Hematopoietic multipotent progenitor cell treated with erythropoietin and hydrocortisone succinate and interleukin-3 and kit ligand, for 17 days (in vitro differentiated cells): ENCODE results near the gene IL20RA.

Experiments used
- DNase-seq: peaks from one replicate; pipeline ENCODE4 v3.0.0-alpha.2; 2015; ENCODE audit warnings: low spot score

The IL20RA gene

GRCh38 chr6:137045222-137045789 is 541 bp upstream of the IL20RA start:
- DNase-seq, result no peak

GRCh38 chr6:137043710-137044365 is 927 bp downstream of the IL20RA start:
- DNase-seq, result no peak

GRCh38 chr6:137040393-137040792 is 4.4 kb downstream of the IL20RA start:
- no peak for DNase-seq

GRCh38 chr6:137039010-137039409 is 5.8 kb downstream of the IL20RA start:
- DNase-seq, result no peak

GRCh38 chr6:137036566-137037300 is 8.0 kb downstream of the IL20RA start:
- no peak for DNase-seq

- no peak for DNase-seq
Measured at GRCh38 chr6:137033828-137034227, 10.9 kb downstream of the IL20RA start.

- DNase-seq, result no peak
Measured at GRCh38 chr6:137031122-137031521, 13.6 kb downstream of the IL20RA start.

GRCh38 chr6:137028912-137029311 is 15.9 kb downstream of the IL20RA start:
- no peak for DNase-seq

GRCh38 chr6:137025786-137026730 is 18.7 kb downstream of the IL20RA start:
- DNase-seq, result no peak

- no peak for DNase-seq
Measured at GRCh38 chr6:137024237-137024990, 20.4 kb downstream of the IL20RA start.

GRCh38 chr6:137020776-137021175 is 24.0 kb downstream of the IL20RA start:
- no peak for DNase-seq

- DNase-seq, result no peak
Measured at GRCh38 chr6:137019476-137020272, 25.1 kb downstream of the IL20RA start.

- no peak for DNase-seq
Measured at GRCh38 chr6:137017081-137017480, 27.7 kb downstream of the IL20RA start.

GRCh38 chr6:137016356-137016755 is 28.4 kb downstream of the IL20RA start:
- no peak for DNase-seq

- DNase-seq, result no peak
Measured at GRCh38 chr6:137015943-137016342, 28.8 kb downstream of the IL20RA start.

GRCh38 chr6:137013738-137014602 is 30.8 kb downstream of the IL20RA start:
- no peak for DNase-seq

GRCh38 chr6:137013031-137013430 is 31.7 kb downstream of the IL20RA start:
- DNase-seq, result no peak

- no peak for DNase-seq
Measured at GRCh38 chr6:137011406-137011805, 33.4 kb downstream of the IL20RA start.

- DNase-seq, result no peak
Measured at GRCh38 chr6:137010128-137010718, 34.5 kb downstream of the IL20RA start.
